Osteocyte (in vitro differentiated cells): ENCODE measurements around the gene CASP7. TPM values are rescaled to one million over a fixed set of nuclear protein-coding genes. Genes with fewer than 3 reads are reported as not detected.

Source experiments
- DNase-seq: peaks from one replicate; pipeline ENCODE4 v3.0.0; 2021; ENCODE audit warnings: mixed read lengths; ENCODE audit not compliant: unreplicated experiment; ENCODE audit errors: extremely low spot score
- H3K27ac Mint-ChIP-seq: one replicate; pipeline ENCODE4 v1.8.0; 2021; ENCODE audit warnings: mild to moderate bottlenecking, mixed read lengths; ENCODE audit not compliant: unreplicated experiment
- H3K27me3 Mint-ChIP-seq: one replicate; pipeline ENCODE4 v1.8.0; 2021; ENCODE audit warnings: mixed read lengths; ENCODE audit not compliant: unreplicated experiment
- H3K36me3 Mint-ChIP-seq: one replicate; pipeline ENCODE4 v1.8.0; 2021; ENCODE audit warnings: mixed read lengths; ENCODE audit not compliant: unreplicated experiment
- H3K4me1 Mint-ChIP-seq: one replicate; pipeline ENCODE4 v1.8.0; 2021; ENCODE audit warnings: mixed read lengths; ENCODE audit not compliant: unreplicated experiment
- H3K4me3 Mint-ChIP-seq: one replicate; pipeline ENCODE4 v1.8.0; 2021; ENCODE audit warnings: mild to moderate bottlenecking, moderate library complexity, mixed read lengths; ENCODE audit not compliant: unreplicated experiment
- H3K9me3 Mint-ChIP-seq: one replicate; pipeline ENCODE4 v1.8.0; 2021; ENCODE audit warnings: mixed read lengths; ENCODE audit not compliant: unreplicated experiment
- total RNA-seq: library from RNA; stranded (reverse); gene quantifications from 2 replicates; pipeline ENCODE4 v1.2.1, GENCODE V29; 2021
- TF ChIP-seq, protein P1 (sequence below): fragments of 200-600 bp; sonication (generic); IDR thresholded peaks from 2 replicates; pipeline ENCODE4 v1.5.0; 2021; ENCODE audit warnings: antibody characterized with exemption, mild to moderate bottlenecking, moderate library complexity

The CASP7 gene
- total RNA-seq, 1 donor from 2014 or later = 30.1 TPM

DNA sequence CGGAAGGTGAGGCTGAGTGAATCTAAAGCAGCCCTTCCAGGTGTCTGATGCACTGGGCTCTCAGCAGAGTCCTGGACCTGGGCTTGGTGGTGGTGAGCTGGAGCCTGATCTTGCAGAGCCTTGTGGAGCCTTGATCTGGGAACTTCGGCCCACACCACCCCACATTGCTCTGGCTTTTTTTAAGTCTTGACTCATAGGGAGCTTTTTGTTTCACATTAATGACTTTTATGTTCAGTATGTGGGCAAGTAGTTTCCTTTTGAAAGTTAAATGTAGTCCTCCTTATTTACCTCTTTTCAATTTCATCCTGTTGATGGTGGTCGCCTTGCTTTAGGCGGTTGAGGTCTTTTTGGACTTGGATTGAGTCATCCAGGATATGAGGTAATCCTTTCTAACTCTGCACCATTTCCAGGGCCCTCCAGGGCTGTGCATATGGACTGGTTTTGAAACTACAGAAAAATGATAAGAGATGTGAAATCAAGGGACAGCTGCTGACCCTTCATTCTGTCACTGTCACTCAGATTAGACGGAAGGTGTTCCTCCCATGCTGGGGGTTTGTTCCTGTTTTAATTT, 12.9 kb upstream of the CASP7 start:
- TF ChIP-seq, protein P1, sequence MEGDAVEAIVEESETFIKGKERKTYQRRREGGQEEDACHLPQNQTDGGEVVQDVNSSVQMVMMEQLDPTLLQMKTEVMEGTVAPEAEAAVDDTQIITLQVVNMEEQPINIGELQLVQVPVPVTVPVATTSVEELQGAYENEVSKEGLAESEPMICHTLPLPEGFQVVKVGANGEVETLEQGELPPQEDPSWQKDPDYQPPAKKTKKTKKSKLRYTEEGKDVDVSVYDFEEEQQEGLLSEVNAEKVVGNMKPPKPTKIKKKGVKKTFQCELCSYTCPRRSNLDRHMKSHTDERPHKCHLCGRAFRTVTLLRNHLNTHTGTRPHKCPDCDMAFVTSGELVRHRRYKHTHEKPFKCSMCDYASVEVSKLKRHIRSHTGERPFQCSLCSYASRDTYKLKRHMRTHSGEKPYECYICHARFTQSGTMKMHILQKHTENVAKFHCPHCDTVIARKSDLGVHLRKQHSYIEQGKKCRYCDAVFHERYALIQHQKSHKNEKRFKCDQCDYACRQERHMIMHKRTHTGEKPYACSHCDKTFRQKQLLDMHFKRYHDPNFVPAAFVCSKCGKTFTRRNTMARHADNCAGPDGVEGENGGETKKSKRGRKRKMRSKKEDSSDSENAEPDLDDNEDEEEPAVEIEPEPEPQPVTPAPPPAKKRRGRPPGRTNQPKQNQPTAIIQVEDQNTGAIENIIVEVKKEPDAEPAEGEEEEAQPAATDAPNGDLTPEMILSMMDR = no peak
- H3K9me3 Mint-ChIP-seq = peaks cover 9% of the 10 kb centered on the region
- peaks cover 25% of the 10 kb centered on the region for H3K27me3 Mint-ChIP-seq
- H3K36me3 Mint-ChIP-seq = no peaks in the 10 kb centered on the region
- no peaks in the 10 kb centered on the region for H3K4me1 Mint-ChIP-seq
- DNase-seq = no peak
- no peak overlapping the region for H3K4me3 Mint-ChIP-seq
- H3K27ac Mint-ChIP-seq = no peak overlapping the region

DNA sequence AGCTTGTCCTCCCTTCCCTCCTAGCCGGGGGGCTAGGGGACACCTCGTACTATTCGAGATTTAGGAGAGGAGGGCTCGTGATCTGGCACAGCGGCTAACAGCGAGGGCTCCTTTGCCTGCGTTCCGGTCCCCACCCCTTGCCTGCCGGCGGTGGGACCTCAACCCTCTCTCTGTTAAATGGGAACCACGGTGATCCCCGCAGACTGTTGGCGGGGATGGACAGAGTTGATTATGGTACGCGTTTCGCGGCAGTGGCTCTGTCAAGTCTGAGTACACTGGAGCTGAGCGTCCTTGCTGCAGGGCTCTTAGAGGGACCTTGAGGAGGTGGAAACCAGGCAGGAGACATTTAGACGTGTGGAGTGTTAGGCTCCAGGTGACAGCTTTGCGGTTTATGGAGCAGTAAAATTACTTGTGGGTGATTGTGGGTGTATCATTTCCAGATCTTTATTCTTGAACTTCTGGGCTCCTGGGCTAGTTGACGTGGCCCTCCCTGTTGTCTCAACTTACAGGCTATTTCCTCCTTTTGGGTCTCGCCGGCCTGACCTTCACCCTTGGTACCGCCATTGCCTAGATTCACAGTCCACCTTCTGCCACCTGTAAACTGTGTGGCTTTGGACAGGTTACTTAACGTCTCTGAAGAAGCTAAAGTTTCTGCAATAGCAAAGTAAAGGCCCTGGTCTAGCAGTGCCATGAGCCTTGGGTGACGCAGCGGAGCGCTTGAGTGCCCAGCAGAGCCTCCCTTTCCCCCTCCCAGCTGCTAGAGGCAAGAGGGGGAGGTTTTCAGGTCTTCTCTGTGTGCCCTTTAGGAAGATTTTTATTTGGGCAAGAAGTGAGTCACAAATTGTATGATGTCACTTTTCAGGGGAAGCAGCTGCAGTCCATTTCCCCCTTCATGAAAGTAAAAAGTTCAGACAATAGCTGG, 739 bp downstream of the CASP7 start:
- Mint-ChIP-seq H3K27me3 (peaks cover 4% of the 10 kb centered on the region), H3K36me3 (peaks cover 17% of the 10 kb centered on the region), H3K27ac (peak overlapping the region; percentile 95), H3K4me3 (peak overlapping the region; percentile 95), H3K9me3 (peaks cover 16% of the 10 kb centered on the region), H3K4me1 (peaks cover 25% of the 10 kb centered on the region)
- TF ChIP-seq, protein P1 = no peak
- DNase-seq = no peak

DNA sequence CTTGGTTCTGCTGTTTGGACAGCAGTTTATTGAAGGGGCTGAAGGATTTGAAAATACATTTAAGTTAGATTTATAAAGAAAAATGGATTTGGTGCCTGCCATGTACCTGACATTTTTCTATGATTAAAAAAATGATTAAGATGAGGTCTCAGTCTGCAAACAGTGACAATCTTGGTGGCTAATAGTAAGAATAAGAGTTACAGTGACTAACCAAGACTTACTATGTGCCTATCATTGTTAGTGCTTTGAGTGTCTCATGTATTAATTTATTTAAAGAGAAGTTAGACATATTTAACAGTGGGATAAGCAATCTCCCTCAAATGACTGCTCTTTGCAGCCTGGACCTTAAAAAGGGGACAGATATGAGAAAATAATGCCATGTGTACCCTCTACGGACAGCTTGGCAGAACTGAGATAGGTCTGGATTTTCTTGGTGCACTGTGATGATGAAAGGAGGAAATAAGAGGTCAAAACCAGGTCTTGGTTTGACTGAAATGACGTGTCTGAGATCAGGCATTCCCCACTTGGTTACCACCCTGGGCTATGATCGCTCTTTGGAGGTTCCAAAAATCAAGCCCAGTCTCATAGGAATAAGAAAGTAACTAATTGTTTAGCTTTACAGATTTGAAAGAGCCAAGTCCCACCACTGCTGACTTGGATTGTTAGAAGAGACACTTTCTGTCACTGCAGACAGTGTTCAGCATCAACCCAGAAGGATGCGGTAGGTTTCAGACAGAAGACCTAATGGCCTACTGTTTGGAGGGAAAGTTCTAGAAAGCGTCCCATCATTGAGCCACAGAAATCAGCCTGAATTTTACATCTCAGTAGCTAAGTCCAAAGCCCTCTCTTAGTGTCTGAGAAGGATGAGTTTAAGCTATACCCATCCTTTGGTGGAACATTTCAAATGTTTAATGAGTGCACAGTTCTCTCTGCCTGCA, 2.1 kb downstream of the CASP7 start:
- TF ChIP-seq, protein P1 = no peak
- peaks cover 25% of the 10 kb centered on the region for H3K4me1 Mint-ChIP-seq
- peaks cover 17% of the 10 kb centered on the region for H3K36me3 Mint-ChIP-seq
- peak overlapping the region; percentile 39 for H3K27ac Mint-ChIP-seq
- H3K9me3 Mint-ChIP-seq = peaks cover 17% of the 10 kb centered on the region
- no peak overlapping the region for H3K4me3 Mint-ChIP-seq
- H3K27me3 Mint-ChIP-seq = no peaks in the 10 kb centered on the region
- no peak for DNase-seq

DNA sequence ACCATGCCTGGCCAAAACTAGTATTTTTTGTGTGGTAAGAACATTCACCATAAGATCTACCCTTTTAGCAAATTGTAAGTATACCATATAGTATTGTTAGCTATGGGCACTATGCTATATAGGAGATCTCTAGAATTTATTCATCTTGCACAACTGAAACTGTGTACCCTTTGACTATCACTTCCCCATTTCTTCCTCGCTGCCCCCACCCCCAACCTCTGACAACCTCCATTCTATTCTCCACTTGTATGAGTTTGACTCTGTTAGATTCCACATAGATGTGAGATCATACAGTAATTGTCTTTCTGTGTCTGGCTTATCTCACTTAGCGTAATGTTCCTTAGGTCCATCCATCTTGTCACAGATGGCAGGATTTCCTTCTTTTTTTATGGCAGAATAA, 3.6 kb downstream of the CASP7 start:
- H3K4me1 Mint-ChIP-seq = peaks cover 26% of the 10 kb centered on the region
- no peak for DNase-seq
- no peak overlapping the region for H3K4me3 Mint-ChIP-seq
- H3K36me3 Mint-ChIP-seq = peaks cover 23% of the 10 kb centered on the region
- TF ChIP-seq, protein P1 = no peak
- no peak overlapping the region for H3K27ac Mint-ChIP-seq
- H3K9me3 Mint-ChIP-seq = peaks cover 26% of the 10 kb centered on the region
- no peaks in the 10 kb centered on the region for H3K27me3 Mint-ChIP-seq
